Urothelium cell line (cell line): Measurements from ENCODE around the gene GNG12.

ENCODE experiments used
- DNase-seq: peaks from one replicate; pipeline ENCODE4 v3.0.0; 2011; ENCODE audit warnings: low spot score, mixed read lengths
- FAIRE-seq: peaks from 2 replicates; lab custom pipeline; 2011; peaks lifted over from hg19 to GRCh38; lab: Jason Lieb, UNC

The GNG12 gene

GRCh38 chr1:67843331-67843730, 10.1 kb upstream of the GNG12 start:
- FAIRE-seq (no peak), DNase-seq (no peak)

- FAIRE-seq: no peak
- peak; percentile 63 for DNase-seq
Measured at GRCh38 chr1:67840449-67840848, 7.2 kb upstream of the GNG12 start.

GRCh38 chr1:67839826-67840225, 6.6 kb upstream of the GNG12 start:
- DNase-seq: no peak
- FAIRE-seq: peak; percentile 17

- FAIRE-seq: no peak
- DNase-seq: no peak
Measured at GRCh38 chr1:67838180-67838910, 5.1 kb upstream of the GNG12 start.

GRCh38 chr1:67836769-67837168, 3.5 kb upstream of the GNG12 start:
- FAIRE-seq (no peak), DNase-seq (no peak)

GRCh38 chr1:67835663-67836452, 2.6 kb upstream of the GNG12 start:
- FAIRE-seq (no peak), DNase-seq (no peak)

GRCh38 chr1:67834246-67834877, 1.1 kb upstream of the GNG12 start:
- no peak for DNase-seq
- FAIRE-seq: no peak

GRCh38 chr1:67833602-67833940, 304 bp upstream of the GNG12 start:
- DNase-seq (no peak), FAIRE-seq (no peak)

GRCh38 chr1:67831850-67832513, 1.3 kb downstream of the GNG12 start:
- DNase-seq: peak; percentile 62
- FAIRE-seq: no peak

GRCh38 chr1:67830928-67831830, 2.1 kb downstream of the GNG12 start:
- no peak for FAIRE-seq
- DNase-seq: no peak

GRCh38 chr1:67830226-67830625, 3.0 kb downstream of the GNG12 start:
- DNase-seq: no peak
- no peak for FAIRE-seq

- DNase-seq: no peak
- no peak for FAIRE-seq
Measured at GRCh38 chr1:67827688-67828087, 5.6 kb downstream of the GNG12 start.

GRCh38 chr1:67825591-67825990, 7.7 kb downstream of the GNG12 start:
- DNase-seq (no peak), FAIRE-seq (no peak)

- no peak for FAIRE-seq
- DNase-seq: no peak
Measured at GRCh38 chr1:67824766-67825165, 8.5 kb downstream of the GNG12 start.

- no peak for FAIRE-seq
- DNase-seq: no peak
Measured at GRCh38 chr1:67823615-67824014, 9.7 kb downstream of the GNG12 start.

- DNase-seq (no peak), FAIRE-seq (no peak)
Measured at GRCh38 chr1:67821263-67821662, 12.0 kb downstream of the GNG12 start.

- DNase-seq (peak; percentile 12), FAIRE-seq (no peak)
Measured at GRCh38 chr1:67818725-67819301, 14.5 kb downstream of the GNG12 start.

- DNase-seq: no peak
- no peak for FAIRE-seq
Measured at GRCh38 chr1:67818162-67818561, 15.1 kb downstream of the GNG12 start.

- FAIRE-seq: no peak
- DNase-seq: no peak
Measured at GRCh38 chr1:67817319-67817718, 15.9 kb downstream of the GNG12 start.

- no peak for FAIRE-seq
- no peak for DNase-seq
Measured at GRCh38 chr1:67816506-67816905, 16.8 kb downstream of the GNG12 start.
